ENCODE data around the gene USP4.
"Not testable (repeated sequence)": the region's sequence is repeated elsewhere in the genome, so short reads cannot be mapped to it uniquely, and the experiment has no call there.

The USP4 gene

DNA sequence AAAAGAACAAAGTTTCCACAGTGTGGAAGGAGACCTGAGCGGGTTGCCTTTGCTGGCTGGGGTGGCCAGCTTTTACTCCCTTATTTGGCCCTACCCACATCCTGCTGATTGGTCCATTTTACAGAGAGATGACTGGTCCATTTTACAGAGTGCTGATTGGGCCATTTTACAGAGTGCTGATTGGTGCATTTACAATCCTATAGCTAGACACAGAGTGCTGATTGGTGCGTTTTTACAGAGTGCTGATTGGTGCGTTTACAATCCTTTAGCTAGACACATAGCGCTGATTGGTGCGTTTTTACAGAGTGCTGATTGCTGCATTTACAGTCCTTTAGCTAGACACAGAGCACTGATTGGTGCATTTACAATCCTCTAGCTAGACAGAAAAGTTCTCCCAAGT, 111.0 kb downstream of the USP4 start:
- H3K9me3 ChIP-seq, result peaks cover 22% of the 10 kb centered on the region
- DNase-seq (ENCODE audit: low spot score in 2 of 2); H3K36me3 ChIP-seq (replicated peaks); H3K4me3 ChIP-seq; H3K27me3 ChIP-seq (ENCODE audit: low read depth); H3K4me1 ChIP-seq; in situ Hi-C loops (cut with MboI; ENCODE audit: low sequenced_read_pairs): not testable (repeated sequence)

All from HAP-1 (cell line).